Colonic mucosa (tissue), 4 donors: ENCODE data around the gene LDHAL6B. TPM values are rescaled to one million over a fixed set of nuclear protein-coding genes. Genes with fewer than 3 reads are reported as not detected.

ENCODE experiments used
- DNase-seq: peaks from one replicate; pipeline ENCODE4 v3.0.0-alpha.2; 2020
- H3K27ac ChIP-seq: fragments of 200-600 bp; one replicate; pipeline ENCODE4 v1.8.0; 2021
- H3K27me3 ChIP-seq: fragments of 200-600 bp; one replicate; pipeline ENCODE4 v1.8.0; 2021
- H3K36me3 ChIP-seq: fragments of 200-600 bp; one replicate; pipeline ENCODE4 v1.8.0; 2021
- H3K4me1 ChIP-seq: fragments of 200-600 bp; one replicate; pipeline ENCODE4 v1.8.0; 2021; ENCODE audit warnings: mild to moderate bottlenecking
- H3K4me3 ChIP-seq: fragments of 200-600 bp; one replicate; pipeline ENCODE4 v1.8.0; 2021
- H3K9ac ChIP-seq, 2 donors: one replicate each; pipeline ENCODE4 v1.7.0; 2013; ENCODE audit warnings: control low read depth in 2 of 2, low read depth in 2 of 2, low read length in 2 of 2
- H3K9me3 ChIP-seq: fragments of 200-600 bp; one replicate; pipeline ENCODE4 v1.8.0; 2021
- intact Hi-C: fragments of 100-400 bp; cut with DNase I; formaldehyde crosslinking; loops from one replicate; pipeline ENCODE4 v1.14.1; 2022
- total RNA-seq, 2 donors: library from RNA; stranded (reverse); fragmentation: NEBNext Ultra II Directional in 1 of 2; extraction: Animal tissue kit (Norgen Biotek cat#: 25700) in 1 of 2; gene quantifications; one replicate each; pipeline ENCODE4 v1.2.1, GENCODE V29; 2021
- TF ChIP-seq, protein P1 (sequence below): fragments of 200-600 bp; IDR thresholded peaks from one replicate; pipeline ENCODE4 v1.8.0; 2022; ENCODE audit warnings: antibody characterized with exemption, mild to moderate bottlenecking
- donor health status: healthy.
- donor health status: DM: no; HTN: no; CAD: no.
- donor health status: DM: no; HTN: no; CAD: no.

Gene LDHAL6B
- total RNA-seq, 2 donors from 2014 or later: not detected

DNA sequence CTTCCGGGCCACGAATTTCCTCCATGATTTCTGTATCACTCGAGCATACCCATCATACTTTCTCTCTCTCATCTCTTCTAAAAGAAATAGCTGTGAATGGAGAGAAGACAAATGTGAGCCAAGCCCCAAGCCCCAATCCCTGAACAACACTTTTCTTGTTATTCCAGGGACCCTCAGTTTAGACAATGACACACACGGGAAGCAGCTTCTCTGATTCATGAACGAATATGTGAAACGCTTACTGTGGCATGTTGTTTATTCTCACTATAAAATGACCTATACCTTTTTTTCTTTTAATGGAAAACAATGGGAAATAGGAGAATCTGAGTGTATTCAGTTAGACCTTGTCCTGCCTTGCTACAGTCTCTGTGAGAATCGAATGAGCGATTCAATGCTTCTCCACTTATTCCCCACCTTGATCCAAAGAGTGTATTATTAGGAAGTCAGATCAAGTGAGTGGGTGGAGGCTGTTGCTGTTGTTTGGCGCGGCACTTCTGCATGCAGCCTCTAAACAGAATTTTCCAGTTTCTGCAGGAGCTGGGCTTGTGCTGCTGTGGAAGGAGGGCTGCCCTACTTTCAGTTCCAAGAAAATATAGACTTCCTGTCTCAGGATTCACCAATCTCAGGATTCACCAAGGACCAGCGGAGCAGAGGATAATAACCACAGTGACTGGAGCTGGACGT is 32.4 kb upstream of the LDHAL6B start:
- Histone ChIP-seq H3K36me3 (peaks cover 6% of the 10 kb centered on the region), H3K27me3 (no peaks in the 10 kb centered on the region), H3K4me1 (no peaks in the 10 kb centered on the region), H3K9ac (no peak overlapping the region), H3K27ac (peak overlapping the region; percentile 77), H3K4me3 (no peak overlapping the region), H3K9me3 (no peaks in the 10 kb centered on the region)
- no peak for DNase-seq
- TF ChIP-seq, protein P1, sequence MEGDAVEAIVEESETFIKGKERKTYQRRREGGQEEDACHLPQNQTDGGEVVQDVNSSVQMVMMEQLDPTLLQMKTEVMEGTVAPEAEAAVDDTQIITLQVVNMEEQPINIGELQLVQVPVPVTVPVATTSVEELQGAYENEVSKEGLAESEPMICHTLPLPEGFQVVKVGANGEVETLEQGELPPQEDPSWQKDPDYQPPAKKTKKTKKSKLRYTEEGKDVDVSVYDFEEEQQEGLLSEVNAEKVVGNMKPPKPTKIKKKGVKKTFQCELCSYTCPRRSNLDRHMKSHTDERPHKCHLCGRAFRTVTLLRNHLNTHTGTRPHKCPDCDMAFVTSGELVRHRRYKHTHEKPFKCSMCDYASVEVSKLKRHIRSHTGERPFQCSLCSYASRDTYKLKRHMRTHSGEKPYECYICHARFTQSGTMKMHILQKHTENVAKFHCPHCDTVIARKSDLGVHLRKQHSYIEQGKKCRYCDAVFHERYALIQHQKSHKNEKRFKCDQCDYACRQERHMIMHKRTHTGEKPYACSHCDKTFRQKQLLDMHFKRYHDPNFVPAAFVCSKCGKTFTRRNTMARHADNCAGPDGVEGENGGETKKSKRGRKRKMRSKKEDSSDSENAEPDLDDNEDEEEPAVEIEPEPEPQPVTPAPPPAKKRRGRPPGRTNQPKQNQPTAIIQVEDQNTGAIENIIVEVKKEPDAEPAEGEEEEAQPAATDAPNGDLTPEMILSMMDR: no peak
- intact Hi-C loops: loop anchor here (5.0 kb wide), 1 partner anchor 318 kb away; no protein-coding TSS in a partner anchor

DNA sequence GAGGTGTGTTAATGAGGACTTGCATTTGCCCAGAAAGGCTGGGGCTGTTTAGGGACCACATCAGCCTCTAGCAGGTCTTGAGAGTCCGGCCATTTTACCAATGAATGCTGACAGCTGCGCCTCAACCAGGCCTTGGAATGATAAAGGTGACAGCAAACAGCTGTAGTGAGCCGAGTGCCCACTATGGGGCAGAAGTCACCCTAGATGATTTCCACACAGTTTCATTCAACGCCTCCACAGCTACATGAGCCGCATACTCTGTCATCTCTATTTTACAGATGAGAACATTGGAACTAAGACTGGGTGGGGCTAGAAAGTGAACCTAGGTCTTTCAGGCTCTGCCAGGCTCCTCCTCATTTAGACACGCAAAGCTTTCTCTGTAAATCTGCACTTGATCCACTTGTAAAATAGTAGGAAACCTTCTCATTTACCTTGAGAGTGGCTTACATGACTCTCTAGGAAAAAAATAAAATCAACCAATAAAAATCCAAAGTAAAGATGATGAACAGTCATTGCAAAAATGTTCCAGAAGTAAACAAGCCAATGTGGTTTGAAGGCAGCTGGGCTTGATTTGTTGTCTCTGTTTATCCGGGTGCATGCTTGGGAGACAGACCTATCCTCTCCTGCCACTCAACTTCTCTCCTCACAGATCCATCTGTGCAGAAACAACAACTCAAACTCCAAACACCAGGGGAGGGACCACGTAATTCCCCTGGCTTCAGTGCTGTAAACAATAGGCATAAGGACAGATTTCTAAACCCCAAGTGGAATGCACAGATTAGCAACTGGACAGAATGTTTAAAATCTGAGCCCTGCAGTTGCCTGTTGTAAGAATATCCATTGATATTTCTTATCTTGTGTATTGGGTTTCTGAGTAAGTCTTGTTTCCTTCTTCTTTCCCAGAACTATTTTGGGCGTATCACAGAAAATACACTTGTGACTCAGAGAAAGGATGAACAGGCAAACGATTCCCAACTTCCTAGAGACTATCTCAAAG is 31.5 kb upstream of the LDHAL6B start:
- no peaks in the 10 kb centered on the region for H3K27me3 ChIP-seq
- H3K4me1 ChIP-seq: no peaks in the 10 kb centered on the region
- peak overlapping the region; percentile 77 for H3K27ac ChIP-seq
- H3K9ac ChIP-seq: no peak overlapping the region
- no peaks in the 10 kb centered on the region for H3K9me3 ChIP-seq
- intact Hi-C loops: loop anchor here (5.0 kb wide), 1 partner anchor 317 kb away; no protein-coding TSS in a partner anchor
- H3K4me3 ChIP-seq: no peak overlapping the region
- H3K36me3 ChIP-seq: peaks cover 6% of the 10 kb centered on the region
- DNase-seq: peak; percentile 69
- TF ChIP-seq, protein P1: peak; percentile 65

DNA sequence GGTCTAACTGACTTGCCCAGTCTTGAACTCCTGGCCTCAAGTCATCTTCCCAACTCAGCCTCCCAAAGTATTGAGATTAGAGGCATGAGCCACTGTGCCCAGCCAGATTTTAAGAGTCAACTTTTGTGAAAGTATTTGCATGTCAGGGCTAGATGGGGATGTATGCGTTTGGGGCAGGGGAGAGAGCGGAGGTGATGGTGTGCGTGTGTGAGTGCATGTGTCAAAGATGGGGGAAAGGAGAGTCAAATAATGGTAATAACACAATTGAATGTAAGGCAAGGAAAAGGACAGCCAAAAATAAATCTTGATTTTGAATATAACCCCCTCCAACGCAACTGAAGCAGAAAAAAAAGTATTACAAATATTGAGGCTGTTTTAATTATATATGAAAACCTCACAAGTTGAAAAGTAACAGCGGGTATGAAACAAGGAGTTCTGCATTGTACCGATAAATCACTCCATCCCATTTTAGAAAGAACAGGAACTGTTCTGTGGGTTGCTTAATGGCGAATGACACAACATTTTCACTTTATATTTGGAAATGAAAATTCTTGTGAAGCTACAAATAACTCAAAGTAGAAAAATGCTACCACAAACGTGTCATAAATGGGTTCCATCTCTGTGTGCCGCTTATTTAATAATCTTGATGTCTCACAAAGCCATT is 29.9 kb upstream of the LDHAL6B start:
- Histone ChIP-seq H3K36me3 (peaks cover 4% of the 10 kb centered on the region), H3K27me3 (no peaks in the 10 kb centered on the region), H3K9me3 (no peaks in the 10 kb centered on the region), H3K4me1 (no peaks in the 10 kb centered on the region), H3K4me3 (no peak overlapping the region), H3K9ac (no peak overlapping the region), H3K27ac (no peak overlapping the region)
- TF ChIP-seq, protein P1: no peak
- intact Hi-C loops: no loop called here
- no peak for DNase-seq

GRCh38 chr15:59177317-59177660 is 29.4 kb upstream of the LDHAL6B start:
- Histone ChIP-seq H3K36me3 (no peaks in the 10 kb centered on the region), H3K27ac (no peak overlapping the region), H3K27me3 (no peaks in the 10 kb centered on the region), H3K4me1 (no peaks in the 10 kb centered on the region), H3K9ac (no peak overlapping the region), H3K9me3 (no peaks in the 10 kb centered on the region), H3K4me3 (no peak overlapping the region)
- TF ChIP-seq, protein P1: no peak
- intact Hi-C loops: no loop called here
- DNase-seq: no peak

GRCh38 chr15:59178151-59178695 is 28.4 kb upstream of the LDHAL6B start:
- H3K36me3 ChIP-seq: no peaks in the 10 kb centered on the region
- no peak for DNase-seq

More at GRCh38 chr15:59178151-59178695, 28.4 kb upstream of the LDHAL6B start:
- TF ChIP-seq, protein P1: no peak
- no peak overlapping the region for H3K4me3 ChIP-seq
- H3K27me3 ChIP-seq: no peaks in the 10 kb centered on the region
- intact Hi-C loops: no loop called here
- H3K9me3 ChIP-seq: no peaks in the 10 kb centered on the region
- H3K9ac ChIP-seq: no peak overlapping the region
- no peaks in the 10 kb centered on the region for H3K4me1 ChIP-seq
- no peak overlapping the region for H3K27ac ChIP-seq
